DOHH2 (cell line): Measurements from ENCODE around the gene UBE2N.

Experiments
- CTCF ChIP-seq: fragments of 200-600 bp; sonication (generic); IDR thresholded peaks from one replicate; pipeline ENCODE4 v1.5.1; 2014; ENCODE audit warnings: antibody characterized with exemption, mild to moderate bottlenecking, low read depth, low read length; ENCODE audit not compliant: poor library complexity, severe bottlenecking
- EZH2phosphoT487 ChIP-seq: fragments of 200-600 bp; sonication (generic); IDR thresholded peaks from 2 replicates; pipeline ENCODE4 v1.6.1; 2017; ENCODE audit warnings: borderline replicate concordance, mild to moderate bottlenecking, antibody characterized with exemption, low read length, moderate library complexity, mixed read lengths

- TF ChIP-seq CTCF (no peak), EZH2phosphoT487 (no peak)
These were observed 7.4 kb downstream of the UBE2N start for GRCh38 chr12:93434256-93434865.
